GM08714 (cell line): Measurements from ENCODE around the gene VWA7.

Experiments used
- H3K4me3 ChIP-seq: fragments of 200-500 bp; sonication (Bioruptor generic); 2 replicates; pipeline ENCODE4 v1.5.1; 2014; ENCODE audit warnings: mild to moderate bottlenecking, low read length, inconsistent platforms
- ZNF274 ChIP-seq: IDR thresholded peaks from 2 replicates; pipeline ENCODE4 v1.6.1; 2012; ENCODE audit warnings: mild to moderate bottlenecking, low read depth, low read length

Gene VWA7

DNA sequence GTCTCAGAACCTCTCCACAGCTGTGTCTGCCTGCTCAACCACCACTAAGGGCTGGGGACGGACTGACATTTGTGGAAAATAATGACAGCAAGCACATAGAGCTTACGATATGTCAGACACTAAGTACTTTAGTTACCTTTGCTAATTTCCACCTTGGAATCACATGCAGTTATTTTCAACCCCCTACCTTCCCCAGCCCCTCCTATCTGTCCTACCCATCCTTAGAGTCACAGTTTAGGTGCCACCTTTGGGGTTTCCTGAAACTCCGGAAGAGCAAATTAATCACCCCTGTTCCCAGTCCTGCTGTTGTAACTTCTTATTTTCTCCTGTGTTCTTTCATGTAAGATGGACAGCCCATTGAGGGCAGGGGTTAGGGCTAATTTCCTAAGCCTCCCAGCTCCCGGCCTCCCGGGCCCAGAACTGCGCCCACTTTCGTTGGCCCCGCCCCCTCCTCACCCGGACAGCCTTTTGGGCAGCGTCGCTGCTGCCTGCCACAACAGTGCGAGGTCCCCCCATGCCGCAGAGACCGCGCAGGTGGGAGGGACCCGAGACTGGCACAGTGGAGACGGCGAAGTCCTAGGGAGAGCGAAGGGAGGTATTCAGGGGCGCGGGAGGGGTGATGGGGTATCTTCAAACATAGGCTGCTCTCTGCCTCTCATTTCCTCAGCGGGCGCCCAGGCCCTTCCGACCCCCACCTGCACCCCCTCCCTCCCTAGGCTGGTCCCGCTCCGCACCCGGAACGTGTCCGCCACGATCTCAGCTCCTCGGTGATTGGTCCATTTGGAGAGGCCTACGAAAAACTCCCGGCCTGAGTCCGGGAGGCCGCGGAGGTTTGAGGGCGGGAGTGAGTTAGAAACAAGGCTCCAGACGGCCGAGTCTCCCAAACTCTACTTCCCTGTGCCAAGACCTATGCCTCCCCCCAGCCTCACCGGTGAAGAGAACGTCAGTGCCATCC, 49.1 kb downstream of the VWA7 start:
- no peak for TF ChIP-seq ZNF274
- no peak overlapping the region for H3K4me3 ChIP-seq

DNA sequence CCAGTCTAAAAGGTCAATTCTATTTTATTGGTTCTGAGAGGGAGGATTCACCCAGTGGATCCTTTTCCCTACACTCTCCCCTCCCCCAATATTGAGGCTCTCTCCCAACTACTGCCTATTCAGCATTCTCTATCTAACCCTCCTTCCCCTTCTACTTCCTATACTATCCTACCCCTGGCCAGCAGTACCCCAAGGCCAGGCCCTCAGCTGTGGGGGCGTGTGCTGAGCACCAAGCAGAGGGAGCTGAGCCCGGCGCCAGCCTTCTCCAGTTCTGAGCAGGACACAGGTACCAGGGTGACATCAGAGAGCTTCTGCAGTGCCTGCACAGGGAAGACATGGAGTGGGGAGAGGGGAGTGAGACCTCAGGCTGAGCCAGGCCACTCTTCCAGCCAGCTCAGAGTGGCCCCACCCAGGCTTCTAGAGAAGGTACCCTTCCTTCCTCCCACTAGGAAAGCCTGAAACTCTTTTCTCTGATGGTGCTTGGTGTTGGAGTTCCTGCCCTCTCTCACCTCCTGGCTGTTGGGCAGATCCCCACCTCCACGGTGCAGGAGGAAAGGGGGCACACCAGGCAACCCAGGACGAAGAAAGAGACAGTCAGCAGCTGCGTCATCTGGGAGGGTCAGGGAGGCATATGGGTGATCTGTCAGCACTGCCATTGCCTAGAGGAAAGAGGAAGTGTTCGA, 50.0 kb downstream of the VWA7 start:
- no peak overlapping the region for H3K4me3 ChIP-seq
- no peak for TF ChIP-seq ZNF274

DNA sequence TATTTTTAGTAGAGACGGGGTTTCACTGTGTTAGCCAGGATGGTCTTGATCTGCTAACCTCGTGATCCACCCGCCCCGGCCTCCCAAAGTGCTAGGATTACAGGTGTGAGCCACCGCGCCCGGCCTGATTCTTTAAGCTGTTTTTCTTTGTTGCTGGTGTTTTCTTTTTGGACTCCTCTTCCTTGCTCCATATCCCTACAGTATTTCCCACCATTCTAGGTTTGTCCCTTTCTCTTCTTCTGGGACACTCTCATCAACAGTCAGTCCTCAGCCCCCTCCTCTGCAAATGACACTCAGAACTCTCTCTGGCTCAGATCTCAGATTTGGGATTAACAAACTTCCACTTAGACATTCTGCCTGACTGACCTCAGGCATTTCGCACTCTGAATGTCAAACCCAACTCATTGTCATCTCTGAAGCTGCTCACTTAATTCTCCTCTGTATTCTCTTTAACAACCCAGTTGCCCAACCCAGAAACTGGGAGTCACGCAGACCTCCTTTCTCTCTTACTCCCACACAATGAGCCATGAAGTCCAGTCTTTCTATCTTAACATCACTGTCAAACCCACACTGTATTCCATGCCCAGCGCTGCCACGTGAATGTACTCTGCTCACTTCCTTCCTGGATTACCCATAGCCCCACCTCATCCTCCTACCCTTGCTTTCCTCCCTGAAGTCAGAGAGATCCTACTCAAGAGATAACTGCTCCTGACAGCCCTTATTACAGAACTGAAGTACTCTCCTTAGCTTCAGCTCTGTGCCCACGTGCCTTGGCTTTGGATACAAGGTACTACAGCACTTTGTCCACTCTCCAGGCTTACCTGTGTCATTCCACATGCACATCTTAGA, 51.4 kb downstream of the VWA7 start:
- TF ChIP-seq ZNF274: no peak

DNA sequence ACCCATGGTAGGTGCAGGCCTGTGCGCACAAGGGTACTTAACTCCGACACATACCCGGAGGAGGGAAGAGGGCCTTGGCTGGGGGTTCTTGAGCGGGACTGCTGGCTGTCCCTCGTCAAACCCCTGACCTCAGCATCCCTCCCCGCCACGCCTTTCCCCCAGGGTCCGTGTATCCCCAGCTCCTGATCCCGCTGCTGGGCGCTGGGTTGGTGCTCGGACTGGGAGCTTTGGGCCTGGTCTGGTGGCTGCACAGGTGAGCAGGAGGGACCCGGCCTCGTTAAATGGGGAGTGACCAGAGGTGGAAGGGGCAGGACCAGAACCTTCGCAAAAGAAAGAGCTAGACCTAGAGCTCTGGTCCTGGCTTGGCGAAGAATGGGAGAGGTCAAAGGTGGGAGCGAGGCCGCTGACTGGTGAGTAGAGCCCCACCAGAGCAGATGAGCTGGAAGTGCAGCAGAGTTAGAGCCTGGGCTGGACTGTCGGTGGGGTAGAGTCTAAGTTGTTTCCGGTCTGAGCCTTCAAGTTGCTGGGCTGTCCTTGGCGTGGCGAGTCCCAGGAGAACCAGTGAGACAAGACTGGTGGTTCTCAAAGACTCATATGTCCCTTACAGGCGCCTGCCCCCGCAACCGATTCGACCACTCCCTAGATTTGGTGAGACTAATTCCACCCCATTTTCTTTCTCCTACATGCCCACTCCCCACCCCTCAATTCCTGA, 53.0 kb downstream of the VWA7 start:
- H3K4me3 ChIP-seq: no peak overlapping the region
- no peak for TF ChIP-seq ZNF274

More for the DNA sequence above, 51.4 kb downstream of the VWA7 start:
- no peak overlapping the region for H3K4me3 ChIP-seq

DNA sequence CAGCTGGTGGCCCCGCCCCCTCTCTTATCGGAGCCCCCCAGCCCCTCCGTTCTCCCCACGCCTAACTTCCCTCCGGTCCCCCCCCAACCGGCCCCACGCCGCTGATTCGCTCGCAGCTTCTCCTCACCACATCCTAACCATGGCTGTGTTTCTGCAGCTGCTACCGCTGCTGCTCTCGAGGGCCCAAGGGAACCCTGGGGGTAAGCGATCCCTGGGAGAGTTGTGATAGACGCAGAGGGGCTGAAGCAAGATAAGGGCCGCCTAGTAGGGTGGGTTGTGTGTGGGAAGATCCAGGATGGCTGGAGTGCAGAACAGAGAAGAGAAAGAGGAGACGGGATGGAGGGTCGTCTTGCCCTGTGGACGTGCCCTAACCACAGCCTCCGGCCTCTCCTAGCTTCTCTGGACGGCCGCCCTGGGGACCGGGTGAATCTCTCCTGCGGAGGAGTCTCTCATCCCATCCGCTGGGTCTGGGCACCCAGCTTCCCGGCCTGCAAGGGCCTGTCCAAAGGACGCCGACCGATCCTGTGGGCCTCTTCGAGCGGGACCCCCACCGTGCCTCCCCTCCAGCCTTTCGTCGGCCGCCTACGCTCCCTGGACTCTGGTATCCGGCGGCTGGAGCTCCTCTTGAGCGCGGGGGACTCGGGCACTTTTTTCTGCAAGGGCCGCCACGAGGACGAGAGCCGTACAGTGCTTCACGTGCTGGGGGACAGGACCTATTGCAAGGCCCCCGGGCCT, 53.7 kb downstream of the VWA7 start, which contains the start of gene MPIG6B:
Gene MPIG6B (plus strand): TSS at position 129 of the 735 bp plus-strand sequence. CDS start 11 bp downstream, at position 140.
- no peak for TF ChIP-seq ZNF274

DNA sequence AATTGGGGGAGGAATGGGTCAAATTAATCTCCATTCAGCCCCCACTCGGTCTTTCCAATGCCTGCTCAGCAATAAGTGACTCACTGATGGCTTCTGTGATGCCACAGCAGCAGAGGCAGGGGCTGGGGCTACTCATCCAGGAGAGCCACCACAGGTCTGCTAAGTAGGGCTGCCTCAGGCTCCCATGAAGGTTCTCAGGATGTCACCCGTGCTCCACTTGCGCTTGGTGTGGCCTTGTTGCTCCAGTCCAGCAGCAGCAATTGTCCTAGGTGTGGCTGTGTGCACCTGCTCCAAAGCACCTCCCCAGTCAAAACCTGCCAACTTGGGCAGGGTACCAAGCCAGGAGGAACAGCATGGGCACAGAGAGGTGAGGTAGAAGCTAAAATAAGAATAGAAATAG, 55.0 kb downstream of the VWA7 start:
- no peak for TF ChIP-seq ZNF274
- H3K4me3 ChIP-seq: no peak overlapping the region

More for the DNA sequence above, 53.7 kb downstream of the VWA7 start, which contains the start of gene MPIG6B:
- no peak within 1 kb of the TSS for H3K4me3 ChIP-seq

DNA sequence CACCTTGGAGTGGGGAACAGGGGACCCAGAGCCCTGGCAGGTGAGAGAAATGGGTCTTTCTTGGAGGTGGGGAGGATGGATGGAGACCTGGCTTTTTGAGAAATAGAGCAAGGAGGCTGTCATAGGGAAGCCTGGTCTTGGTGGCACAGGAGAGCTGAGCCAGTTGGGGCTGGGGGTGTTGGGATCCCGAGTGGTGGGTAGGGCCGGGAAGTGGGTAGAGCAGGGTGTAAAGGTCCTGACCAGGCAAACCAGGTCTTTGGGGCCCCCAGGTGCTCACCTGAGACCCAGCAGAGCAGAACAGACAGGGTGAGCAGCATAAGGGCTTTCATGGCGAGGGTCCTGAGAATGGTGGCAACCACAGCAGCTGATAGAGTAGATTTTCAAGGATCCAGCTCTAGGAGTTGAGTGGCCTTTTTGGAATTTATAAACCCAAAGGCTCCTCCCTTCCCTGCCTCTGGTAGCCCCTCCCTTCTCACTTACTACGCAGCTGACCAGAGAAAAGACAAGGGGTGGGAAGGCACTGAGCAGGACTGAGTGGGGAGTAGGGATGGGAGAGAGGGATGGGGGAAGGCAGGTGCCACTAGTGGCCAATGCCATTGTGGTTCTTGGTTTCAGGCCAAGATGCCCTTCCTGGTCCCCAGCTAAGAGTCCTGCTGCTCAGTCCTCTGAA, 55.6 kb downstream of the VWA7 start, which contains the start of gene LY6G6C:
Gene LY6G6C (minus strand): TSS at position 396 of the 670 bp plus-strand sequence. CDS start 67 bp downstream, at position 329.
- TF ChIP-seq ZNF274: no peak
- no peak within 1 kb of the TSS for H3K4me3 ChIP-seq

DNA sequence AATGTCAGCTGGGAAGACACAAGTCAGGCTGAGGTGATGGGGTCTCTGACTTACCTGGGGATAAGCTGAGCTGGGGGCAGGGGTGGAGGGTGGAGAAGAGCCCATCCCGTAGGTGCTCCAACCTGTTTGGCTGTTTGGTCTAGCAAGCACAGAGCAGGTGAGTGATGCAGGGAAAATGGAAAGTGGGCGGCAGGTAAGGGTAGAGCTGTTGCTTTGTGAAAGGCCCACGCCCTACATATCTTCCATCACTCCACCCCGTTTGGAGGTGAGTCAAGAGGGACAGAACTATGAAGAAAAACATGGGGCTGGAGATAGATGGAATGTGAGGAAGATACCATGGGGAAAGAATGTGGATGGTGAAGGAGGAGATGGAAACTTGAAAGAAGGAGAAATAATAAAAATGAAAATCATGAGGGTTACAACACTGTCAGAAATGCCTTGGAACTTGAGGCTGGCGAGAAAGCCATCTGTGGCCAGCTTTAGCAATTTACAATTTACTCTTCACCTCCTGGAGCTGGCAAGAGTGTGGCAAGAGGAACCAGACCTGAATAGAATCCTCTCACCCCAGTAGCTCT, 56.8 kb downstream of the VWA7 start:
- no peak overlapping the region for H3K4me3 ChIP-seq
- no peak for TF ChIP-seq ZNF274

DNA sequence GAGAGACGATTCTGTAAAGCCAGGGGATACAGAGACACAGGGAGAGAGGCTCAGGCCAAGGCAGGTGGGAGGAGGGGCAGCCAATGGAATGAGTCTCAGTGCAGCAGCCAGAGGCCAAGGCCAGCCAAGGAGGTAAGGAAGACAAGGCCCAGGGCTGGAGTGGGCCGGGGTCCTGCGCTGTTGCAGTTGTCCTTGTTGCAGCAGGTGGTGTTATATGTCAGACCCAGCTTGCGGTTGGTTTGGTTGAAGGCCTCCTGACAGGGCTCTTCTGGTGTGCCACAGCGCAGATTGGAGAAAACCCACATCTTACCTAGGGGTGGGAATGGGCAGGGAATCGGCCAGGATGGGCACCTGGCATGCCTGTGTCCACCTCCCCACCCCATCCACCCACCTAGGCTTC, 58.1 kb downstream of the VWA7 start:
- no peak for TF ChIP-seq ZNF274
- H3K4me3 ChIP-seq: no peak overlapping the region

DNA sequence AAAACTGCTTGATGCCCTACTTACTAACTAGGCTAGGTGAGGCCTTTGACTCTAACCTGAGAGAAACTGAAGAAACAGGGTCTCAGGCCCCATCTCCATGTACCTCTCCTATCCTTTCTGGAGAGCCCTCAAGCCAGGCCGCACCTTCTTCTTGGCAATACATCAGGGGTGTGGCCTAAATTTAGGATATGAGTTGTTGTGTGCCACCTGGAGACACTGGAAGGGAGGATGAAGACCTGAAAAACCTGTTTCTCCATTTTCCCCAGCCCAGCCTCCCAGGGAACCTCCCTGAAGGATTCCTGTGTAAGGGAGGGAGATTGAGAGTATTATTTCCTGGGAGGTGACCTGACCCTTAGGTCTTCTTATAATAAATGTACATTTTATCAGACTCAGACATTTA, 58.9 kb downstream of the VWA7 start:
- TF ChIP-seq ZNF274: no peak
- H3K4me3 ChIP-seq: no peak overlapping the region

DNA sequence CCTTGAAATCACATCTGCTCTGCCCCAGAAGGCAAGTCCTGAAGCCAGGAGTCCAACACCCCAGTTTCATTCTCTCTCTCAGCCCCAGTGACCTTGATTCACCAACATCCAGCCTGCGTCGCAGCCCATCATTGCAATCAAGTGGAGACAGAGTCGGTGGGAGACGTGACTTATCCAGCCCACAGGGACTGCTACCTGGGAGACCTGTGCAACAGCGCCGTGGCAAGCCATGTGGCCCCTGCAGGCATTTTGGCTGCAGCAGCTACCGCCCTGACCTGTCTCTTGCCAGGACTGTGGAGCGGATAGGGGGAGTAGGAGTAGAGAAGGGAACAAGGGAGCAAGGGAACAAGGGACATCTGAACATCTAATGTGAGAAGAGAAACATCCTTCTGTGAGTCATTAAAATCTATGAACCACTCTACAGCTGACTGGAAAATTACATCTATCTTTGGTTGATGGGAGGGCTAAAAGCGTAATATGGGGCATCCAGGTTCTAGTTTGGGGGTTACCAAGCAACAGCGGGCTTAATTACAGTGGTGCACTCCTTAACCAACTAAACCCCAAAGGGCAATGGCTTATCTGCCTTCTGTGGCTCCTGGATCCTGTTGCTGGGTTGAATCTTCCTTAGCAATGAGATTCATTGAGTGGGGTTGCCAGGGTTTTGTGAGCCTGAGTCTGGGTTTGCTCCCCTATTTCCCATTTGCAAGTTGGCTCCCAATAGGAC, 59.5 kb downstream of the VWA7 start:
- no peak for TF ChIP-seq ZNF274
- H3K4me3 ChIP-seq: no peak overlapping the region
